D721Med (cell line): ENCODE results near the gene TNFRSF14.

Experiments
- DNase-seq: peaks from one replicate; pipeline ENCODE4 v3.0.0; 2011; ENCODE audit warnings: low spot score; ENCODE audit not compliant: insufficient read length
- FAIRE-seq: peaks from 2 replicates; lab custom pipeline; 2011; peaks lifted over from hg19 to GRCh38; lab: Jason Lieb, UNC
- CTCF ChIP-seq: IDR thresholded peaks from 2 replicates; pipeline ENCODE4 v1.5.1; 2012; ENCODE audit warnings: mild to moderate bottlenecking, control low read depth; ENCODE audit not compliant: insufficient read depth; ENCODE audit errors: missing control alignments

The TNFRSF14 gene

GRCh38 chr1:2578758-2579118, 22.6 kb downstream of the TNFRSF14 start:
- DNase-seq (no peak), FAIRE-seq (no peak)
- TF ChIP-seq CTCF = no peak

GRCh38 chr1:2580691-2581090, 24.5 kb downstream of the TNFRSF14 start:
- FAIRE-seq (no peak), DNase-seq (no peak)
- no peak for TF ChIP-seq CTCF

- TF ChIP-seq CTCF = no peak
- DNase-seq (no peak), FAIRE-seq (no peak)
These were observed 26.2 kb downstream of the TNFRSF14 start for GRCh38 chr1:2582391-2582790.

GRCh38 chr1:2583331-2583791, 27.2 kb downstream of the TNFRSF14 start:
- DNase-seq = no peak
- FAIRE-seq = no peak
- TF ChIP-seq CTCF = no peak

GRCh38 chr1:2583871-2584351, 27.7 kb downstream of the TNFRSF14 start:
- no peak for TF ChIP-seq CTCF
- DNase-seq (no peak), FAIRE-seq (no peak)

- no peak for FAIRE-seq
- TF ChIP-seq CTCF = no peak
- no peak for DNase-seq
These were observed 28.6 kb downstream of the TNFRSF14 start for GRCh38 chr1:2584686-2585317.

- DNase-seq = no peak
- no peak for FAIRE-seq
- no peak for TF ChIP-seq CTCF
These were observed 29.3 kb downstream of the TNFRSF14 start for GRCh38 chr1:2585318-2586092.
